NCI-H2227 (cell line): ENCODE results near the gene TIMP3.

Experiments
- DNase-seq: peaks from one replicate; lab custom pipeline; 2025; ENCODE audit not compliant: unreplicated experiment; lab: John Stamatoyannopoulos, UW

TIMP3 gene

GRCh38 chr22:32827049-32827602 lies 25.6 kb downstream of the TIMP3 start:
- DNase-seq, result no peak

GRCh38 chr22:32828150-32828549 lies 26.6 kb downstream of the TIMP3 start:
- no peak for DNase-seq

GRCh38 chr22:32828561-32828960 lies 27.1 kb downstream of the TIMP3 start:
- DNase-seq, result no peak

DNA sequence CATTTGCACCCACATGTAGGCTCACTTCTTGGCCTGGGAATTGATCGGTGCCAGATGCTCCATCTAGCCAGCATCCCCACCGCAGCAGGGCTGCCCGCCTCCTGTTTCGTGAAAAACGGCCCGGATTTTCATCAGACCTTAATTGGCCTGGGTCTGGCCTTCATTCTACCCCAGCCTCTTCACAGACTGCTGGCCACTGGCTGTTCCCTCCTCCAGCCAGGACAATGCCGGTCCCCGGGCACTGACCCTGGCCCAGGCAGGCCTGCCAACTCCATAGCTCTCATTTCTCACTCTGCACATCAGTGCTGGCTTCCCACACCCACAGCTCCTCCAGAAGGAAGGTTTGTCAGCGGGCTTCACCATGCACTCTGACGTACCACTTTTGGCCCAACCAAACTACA lies 27.9 kb downstream of the TIMP3 start:
- DNase-seq, result no peak

- DNase-seq, result peak; percentile 18
These were observed 29.0 kb downstream of the TIMP3 start for GRCh38 chr22:32830473-32830872.

DNA sequence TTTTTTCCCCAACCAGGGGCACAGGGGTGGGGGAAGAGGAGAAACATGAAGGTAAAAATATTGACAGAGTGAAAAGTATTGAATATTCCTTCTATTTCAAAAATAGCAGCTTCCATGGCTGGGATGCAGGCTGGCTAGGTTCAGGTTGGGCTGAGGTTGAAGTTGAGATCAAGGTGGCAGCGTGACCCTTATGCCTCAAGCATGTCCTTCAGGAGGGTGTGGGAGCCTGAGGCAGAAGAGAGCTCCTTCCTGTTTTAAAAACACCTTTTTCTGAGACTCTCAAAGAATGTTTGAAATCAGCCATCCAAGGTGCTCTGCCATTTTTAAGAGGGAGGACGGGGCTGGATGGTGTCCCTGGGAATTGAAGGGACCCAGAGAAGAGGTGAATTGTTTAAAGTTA lies 29.5 kb downstream of the TIMP3 start:
- DNase-seq, result no peak

DNA sequence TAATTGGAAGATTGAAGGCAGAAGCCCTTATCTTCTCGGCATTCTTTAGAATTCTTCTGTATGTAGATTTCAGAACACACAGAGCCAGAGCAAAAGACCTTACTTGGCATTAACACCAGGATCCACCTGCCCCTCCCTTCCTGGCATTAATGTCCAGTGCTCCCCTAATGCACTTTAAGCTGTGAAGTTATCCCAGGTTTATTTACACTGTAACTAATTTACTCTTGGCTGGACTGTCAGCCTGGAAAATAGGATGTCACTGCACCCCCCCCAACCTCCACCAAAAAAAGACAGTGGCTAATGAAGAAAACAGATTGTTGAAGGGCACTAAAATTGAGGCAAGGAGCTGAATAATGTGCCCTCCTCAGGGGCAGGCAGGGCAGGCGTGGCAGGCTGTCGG lies 30.1 kb downstream of the TIMP3 start:
- DNase-seq, result no peak

- no peak for DNase-seq
These were observed 30.7 kb downstream of the TIMP3 start for GRCh38 chr22:32832174-32832573.

DNA sequence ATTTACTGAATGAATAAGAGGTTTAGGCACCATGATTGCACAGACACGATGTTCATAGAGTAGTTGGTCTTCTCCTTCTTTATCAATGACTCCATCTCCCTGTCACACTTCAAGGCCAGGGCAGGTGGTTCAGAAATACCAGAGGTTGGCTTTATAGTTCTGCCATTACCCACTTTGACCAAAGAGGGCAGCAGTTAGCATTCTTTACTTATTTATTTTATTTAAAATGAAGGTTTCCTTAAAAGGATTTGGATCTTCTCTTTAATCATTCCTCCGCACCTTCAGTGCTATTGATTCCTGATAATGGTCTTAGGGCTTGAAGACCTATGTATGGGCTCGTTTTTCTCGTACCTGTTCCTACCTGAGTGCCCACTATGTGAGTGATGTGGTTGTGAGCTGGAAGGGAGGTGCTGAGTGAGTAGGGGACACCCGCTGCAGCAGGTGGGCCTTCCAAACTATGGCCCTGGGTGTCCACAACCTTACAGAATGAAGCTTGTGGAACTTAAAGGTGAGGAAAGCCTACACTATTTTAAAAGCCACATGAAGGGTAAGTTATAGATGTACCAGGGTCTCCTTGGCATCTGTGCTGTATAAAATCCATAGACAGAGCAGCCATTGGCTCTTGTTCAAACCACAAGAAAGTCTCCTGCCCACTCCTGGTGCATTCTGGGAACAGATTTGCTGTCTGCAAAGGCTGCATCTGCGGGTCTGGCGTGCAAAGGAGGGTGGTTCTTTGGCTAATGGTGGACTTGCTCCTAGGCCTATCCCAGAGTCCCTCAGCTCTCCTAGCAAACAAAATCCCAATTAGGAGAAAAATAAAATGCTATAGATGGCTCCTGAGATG lies 35.0 kb downstream of the TIMP3 start:
- DNase-seq, result peak; percentile 3

- no peak for DNase-seq
These were observed 35.6 kb downstream of the TIMP3 start for GRCh38 chr22:32837142-32837541.

DNA sequence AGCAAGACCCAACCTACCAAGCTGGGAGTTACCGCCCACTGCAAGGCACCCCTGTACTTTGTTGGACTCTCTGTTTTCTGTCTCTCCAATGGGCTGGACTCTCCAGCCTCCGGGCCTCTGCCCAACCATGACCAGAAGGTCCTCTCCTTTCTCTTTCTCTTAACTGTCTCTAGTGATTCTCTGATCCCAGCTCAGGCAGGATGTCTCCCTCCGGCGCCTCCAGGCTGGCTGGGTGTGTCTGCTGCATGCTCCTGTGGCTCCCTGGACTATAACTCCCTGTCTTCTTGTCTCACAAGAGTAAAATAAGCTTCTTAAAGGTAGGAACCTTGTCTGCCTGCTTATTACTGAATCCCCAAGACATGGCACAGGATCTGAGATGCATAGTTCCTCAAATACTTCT lies 36.3 kb downstream of the TIMP3 start:
- no peak for DNase-seq

DNA sequence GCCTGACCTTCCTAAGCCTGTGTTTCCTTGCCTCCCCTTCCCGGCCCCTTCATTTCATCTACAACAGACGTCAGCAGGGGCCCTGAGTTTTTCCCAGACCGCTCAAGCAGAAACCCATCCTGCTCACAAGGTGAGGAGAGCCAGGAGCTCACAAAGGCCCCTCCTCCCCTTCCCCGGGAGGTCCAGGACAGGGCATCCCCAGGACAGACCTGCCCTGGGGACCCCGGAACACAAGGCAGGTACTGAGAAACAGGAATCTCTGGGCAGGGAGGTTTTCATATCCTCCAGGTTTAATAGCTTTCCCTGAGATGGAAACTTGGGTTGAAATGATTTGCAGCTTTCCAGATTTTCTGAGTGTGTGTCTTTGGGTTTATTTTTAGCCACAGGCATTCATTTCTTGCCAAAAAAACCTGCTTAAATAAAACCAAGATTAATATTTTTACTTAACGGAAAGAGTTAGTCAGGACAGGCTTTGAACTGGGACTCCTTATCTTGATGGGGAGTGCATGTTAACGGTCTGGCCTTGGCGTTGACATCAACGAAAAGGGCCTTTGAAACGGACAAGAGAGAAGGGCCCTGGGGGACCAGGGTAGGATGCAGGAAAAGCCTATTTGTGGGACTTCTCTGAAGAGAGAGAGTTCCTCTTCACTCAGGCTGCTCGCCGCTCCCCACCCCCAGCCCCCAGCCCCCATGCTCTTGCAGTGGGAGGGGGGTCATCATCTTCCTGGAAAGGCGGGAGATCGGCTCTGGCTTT lies 38.5 kb downstream of the TIMP3 start:
- no peak for DNase-seq

- no peak for DNase-seq
These were observed 39.7 kb downstream of the TIMP3 start for GRCh38 chr22:32841175-32841574.

- DNase-seq, result no peak
These were observed 41.0 kb downstream of the TIMP3 start for GRCh38 chr22:32842486-32842885.

GRCh38 chr22:32843300-32843699 lies 41.8 kb downstream of the TIMP3 start:
- no peak for DNase-seq

GRCh38 chr22:32844251-32844650 lies 42.7 kb downstream of the TIMP3 start:
- DNase-seq, result no peak

- DNase-seq, result no peak
These were observed 45.4 kb downstream of the TIMP3 start for GRCh38 chr22:32846780-32847491.

- DNase-seq, result no peak
These were observed 46.7 kb downstream of the TIMP3 start for GRCh38 chr22:32848226-32848625.

- DNase-seq, result no peak
These were observed 48.0 kb downstream of the TIMP3 start for GRCh38 chr22:32849501-32849900.

DNA sequence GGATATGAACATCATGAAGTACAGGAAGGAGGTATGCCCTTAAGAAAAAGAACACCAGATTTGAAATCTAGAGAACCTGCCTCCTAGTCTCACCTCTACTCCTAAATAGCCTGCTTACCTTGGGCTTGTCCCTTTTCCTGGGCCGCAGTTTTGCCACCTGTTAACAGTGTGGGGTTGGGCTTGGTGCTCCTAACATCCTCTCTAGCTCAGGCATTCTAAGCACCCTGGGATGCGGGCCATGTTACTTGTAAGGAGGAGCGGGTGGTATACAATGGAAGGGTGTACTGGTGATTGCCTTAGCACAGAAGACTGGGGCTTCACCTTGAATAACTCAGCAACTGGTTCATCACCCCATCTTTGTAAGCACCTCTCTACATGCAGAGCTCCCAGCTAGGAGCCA lies 48.7 kb downstream of the TIMP3 start:
- no peak for DNase-seq
